ENCODE results near the gene TMEM179.

Gene TMEM179

DNA sequence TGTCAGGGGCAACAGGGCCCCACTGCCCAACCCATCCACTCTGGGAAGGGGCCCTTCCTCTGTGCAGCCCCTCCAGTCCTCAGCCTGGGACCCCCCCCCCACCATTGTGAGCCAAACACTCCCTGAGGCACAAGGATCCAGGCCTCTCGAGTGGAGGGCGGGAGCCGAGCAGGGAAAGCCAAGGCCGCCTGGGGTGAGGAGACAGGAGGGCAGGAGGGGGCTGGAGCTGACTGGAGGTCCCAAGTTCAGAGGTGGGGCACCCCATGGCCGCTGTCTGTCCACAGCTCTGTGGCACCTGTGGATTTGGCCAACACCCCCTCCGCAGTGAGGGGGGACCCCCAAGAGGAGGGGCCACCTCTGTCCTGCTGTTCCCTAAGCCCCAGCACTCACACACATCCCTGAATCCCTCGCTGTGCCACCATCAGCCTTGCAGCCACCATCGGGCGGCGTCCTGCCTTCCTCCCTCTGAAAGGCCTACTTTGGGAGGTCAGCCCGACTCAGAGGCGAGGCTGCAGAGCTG is 50.4 kb downstream of the TMEM179 start:
- DNase-seq = no peak

DNA sequence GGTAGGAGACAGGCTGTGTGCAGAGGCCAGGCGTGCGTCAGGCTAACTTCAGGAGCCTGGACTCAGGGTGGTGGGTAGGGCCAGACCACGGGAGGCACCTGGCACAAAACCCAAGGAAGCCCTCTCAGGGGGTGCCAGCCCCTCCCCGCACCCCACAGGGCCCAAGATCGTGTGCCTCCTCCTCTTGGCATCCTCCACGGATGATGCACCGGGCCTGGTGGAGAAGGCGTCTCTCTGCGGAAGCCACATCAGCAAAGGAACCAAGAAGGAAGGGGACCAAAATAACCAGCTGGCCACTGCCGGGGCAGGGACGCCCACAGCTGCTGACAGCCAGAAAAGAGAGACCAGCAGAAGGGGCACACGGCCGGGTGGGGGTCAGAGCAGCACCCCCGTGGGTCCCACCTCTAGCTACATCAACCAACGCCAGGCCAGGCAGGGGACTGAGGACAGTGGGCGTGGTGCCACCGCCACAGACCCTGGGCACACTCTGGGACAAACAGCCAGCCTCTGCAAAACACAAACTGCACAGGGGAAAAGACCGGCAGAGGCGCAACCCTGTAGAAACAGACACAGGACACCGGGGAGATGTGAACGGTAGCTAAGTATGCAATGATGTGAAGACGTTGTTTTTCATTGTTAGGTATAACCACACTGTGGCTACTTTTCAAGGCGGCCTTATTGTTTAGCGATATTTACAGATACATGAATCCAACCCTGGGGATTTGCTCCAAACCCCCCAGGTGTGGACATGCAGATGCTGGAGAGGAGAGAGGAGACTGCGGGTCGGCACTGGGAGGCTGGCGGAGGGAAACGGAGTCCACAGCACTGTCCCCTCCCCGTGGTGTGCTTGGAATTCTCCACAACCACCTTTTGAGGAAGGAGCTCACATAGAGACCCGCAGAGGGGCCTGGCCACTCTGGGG is 51.1 kb downstream of the TMEM179 start:
- no peak for DNase-seq

DNA sequence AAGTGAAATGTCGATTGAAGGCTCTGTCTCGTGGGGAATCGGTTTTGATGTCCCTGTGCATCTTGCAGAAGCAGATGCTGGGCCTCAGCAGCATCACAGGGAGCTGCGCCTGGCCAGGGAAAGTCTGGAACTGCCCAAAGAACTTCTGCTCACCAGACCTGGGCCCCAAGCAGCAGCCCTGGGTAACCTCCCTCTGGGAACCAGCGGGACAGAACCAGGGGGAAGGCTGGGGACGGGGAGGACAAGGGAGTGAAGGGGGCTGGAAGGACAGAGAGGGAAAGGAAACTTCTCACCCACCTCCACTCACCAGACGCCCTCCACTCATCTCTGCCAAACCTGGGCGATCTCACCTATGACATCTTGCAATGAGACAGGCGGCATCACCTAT is 51.8 kb downstream of the TMEM179 start:
- DNase-seq = no peak

DNA sequence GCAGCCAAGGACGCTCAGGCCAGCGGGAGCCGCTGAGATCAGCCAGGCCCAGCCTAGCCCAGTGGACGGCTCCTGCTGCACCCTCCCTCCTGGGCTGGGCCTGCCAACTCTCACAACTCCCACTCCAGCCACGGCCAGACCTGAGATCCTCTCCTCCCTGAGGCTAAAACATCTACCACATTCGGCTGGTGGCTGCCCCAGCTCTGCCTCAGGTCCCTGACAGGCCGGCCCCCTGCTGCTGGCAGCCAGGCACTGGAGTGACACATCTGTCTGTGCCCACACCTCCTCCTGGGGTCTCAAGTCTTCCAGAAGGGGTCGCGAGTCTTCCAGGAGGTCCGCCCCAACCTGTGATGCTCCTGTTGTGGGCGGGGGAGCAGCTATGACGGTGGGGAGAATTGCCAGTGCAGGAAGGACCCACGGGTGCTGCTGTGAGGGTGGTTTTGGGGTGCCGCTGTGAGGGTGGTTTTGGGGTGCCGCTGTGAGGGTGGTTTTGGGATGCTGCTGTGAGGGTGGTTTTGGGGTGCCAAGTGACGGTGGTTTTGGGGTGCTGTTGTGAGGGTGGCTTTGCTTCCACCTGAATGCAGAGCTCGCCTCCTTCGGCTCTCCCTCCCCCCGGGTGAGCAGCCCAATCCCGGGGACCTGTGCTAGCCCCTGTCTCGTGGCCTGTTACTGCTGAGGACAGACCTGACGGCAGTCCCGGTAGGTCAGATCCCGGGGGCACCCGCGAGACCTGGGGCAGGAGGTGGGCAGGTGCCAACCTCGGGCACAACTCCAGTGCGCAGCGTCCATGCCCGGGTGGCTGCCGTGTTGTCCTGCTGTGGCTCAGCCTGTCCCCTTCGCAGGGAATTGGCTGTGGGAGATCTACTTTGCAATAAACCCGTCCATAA is 52.5 kb downstream of the TMEM179 start:
- no peak for DNase-seq

DNA sequence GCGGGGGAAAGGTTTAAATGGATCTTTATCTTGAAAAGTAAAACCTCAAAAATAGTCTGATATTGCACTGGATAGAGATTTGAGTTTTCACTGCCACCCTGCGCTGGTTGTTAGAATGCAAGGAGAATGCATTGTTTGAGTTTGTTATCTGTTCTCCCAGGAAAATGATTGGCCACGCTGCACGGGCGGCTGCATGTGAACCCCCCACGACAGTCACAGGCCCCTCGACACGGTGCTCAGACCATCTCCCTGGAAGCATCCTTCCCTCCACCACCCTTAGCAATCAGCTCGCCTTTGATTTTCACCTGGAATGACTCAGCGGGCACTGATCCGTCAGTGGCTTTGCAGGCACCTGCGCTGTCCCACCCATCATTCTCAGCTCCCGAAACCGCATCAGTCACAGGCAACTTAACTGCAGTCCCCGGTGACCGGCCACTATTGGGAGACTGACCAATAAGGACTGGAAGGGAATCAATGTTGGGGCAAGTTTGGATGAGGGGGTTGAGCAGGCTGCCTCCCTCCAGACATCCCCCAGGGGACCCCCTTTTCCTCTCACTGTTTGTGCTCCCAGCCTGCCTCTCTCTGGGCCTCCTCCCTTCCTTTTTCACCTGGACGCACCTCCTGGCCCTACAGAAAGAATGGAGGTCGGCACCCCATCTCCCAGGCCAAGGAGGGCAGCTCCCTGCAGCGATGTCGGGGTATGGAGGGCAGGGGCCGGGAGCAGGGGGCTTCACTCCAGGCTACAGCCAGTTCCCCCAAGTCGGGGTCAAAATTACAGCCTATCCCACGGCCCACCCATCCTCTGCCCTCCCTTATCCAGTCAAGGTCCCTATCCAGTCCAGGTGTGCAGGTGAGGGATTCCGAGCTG is 53.5 kb downstream of the TMEM179 start:
- DNase-seq = no peak

DNA sequence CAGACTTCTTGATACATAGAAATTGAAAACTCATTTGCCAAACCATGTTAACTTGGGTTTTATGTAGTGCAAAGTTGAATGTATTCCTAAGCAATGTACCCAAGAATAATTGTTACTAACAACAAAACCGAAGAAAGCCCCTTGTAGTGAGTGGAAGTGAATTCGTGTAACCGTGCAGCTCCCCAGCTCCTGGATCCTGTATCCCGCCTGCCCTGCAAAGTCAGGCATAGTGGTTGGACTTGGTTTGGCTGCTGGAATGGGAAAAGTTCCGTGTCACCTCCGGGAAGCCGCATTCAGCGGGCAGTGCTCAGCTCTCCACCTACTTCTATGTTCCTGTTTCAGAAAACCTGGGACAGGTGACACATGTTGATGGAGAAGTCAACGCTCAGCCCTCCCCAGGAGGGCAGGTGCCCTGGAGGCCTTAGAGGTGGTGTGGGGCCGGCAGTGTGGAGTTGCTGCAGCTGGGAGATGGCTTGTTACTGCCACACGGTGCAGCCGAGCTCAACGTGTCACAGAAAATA is 54.2 kb downstream of the TMEM179 start:
- no peak for DNase-seq

DNA sequence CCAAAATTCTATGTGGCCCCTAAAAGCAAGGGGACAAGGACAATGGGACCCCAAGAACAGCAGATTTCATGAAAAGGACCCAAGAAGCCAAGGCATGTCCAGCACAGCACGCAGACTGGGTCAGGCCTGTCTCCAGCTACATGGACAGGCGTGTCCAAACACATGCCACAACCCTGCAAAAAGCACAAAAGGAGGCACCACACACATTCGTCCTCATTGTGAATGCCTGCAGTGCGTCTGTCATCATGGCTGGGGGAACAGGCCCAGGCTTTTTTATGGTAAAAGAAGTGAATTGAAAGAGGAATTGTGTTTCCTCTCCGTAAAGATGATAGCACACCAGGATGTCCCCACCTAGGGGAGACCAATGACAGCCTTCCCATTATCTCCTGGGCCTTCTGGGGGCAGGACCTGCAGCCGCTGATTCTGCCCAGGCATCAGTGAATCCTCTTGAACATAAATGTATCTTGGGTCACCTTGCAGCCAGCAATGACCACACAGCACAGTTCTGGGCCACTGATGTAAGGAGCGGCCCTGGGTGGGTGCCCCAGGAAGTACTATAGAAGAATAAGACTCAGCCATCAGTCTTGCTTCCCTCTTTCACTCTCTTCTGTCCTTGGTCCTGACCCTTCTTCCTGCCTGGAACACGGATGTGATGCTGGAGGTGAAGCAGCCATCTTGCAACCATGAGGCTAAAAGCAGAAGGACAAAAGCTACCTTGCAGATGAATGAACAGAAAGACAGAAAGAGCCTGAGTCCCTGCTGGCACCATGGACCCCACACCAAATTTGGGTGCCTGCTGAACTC is 54.8 kb downstream of the TMEM179 start:
- DNase-seq = no peak

DNA sequence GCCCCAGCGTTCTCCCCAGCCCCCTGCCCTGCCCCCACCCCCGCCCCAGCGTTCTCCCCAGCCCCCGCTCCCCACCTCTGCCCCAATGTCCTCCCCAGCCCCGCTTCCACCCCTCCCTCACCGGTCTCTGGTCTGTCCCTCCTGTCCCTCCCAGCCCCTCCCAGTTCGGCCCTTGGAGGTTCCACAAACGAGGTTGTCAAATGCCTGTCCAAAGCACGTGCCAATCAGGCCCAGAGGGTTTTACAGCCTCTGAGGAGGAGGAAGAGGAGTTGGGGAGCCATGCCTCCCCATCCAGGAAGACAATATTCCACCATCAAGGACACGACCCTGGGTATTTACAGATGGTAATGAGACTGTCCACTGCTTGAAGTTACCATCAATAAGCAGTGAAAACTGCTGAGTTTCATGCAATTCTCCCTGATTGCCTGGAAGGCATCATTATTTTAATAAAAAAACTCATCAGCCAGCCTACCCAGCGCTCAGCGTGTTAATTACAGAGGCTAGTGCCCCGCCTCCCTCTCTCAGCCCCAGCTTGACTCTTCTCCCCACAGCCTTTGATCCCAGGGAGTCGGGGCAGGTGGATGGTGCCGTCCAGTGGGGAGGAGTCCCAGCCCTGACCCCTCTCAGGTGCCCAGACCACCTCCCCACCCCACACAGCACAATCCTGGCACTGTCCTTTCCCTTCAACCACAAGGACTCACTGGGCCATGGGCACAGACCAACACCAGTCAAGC is 55.6 kb downstream of the TMEM179 start:
- DNase-seq = no peak

DNA sequence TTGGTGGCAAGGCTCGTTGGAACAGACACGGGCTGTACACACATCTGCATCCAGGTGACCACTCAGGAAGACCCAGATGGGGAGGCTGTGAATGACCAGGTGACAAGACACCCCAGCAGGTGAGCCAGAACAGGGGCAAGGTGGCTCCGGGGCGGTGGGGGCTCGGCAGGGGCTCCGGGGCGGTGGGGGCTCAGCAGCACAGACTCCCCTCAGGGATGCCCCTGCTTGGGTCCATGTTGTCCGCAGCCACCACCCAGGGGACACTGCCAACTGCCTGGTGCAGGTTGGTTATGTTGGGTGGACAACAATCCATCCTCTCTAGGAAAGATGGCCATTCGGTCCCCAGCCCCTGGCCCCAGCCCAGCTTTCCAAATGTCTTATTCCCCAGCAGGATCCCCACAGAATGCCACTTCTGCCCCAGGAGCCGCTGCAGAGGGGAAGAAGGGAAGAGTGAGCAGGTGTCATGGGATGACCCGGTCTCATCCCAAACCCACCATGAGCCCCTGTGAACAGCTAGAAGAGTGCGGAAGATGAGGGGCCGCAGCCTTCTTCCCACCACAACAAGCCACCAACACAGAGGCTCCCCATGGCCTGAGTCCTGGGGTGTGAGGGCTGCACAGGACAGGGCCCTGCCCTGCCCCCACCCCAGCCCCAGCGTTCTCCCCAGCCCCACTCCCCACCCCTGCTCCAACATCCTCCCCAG is 56.4 kb downstream of the TMEM179 start:
- no peak for DNase-seq

DNA sequence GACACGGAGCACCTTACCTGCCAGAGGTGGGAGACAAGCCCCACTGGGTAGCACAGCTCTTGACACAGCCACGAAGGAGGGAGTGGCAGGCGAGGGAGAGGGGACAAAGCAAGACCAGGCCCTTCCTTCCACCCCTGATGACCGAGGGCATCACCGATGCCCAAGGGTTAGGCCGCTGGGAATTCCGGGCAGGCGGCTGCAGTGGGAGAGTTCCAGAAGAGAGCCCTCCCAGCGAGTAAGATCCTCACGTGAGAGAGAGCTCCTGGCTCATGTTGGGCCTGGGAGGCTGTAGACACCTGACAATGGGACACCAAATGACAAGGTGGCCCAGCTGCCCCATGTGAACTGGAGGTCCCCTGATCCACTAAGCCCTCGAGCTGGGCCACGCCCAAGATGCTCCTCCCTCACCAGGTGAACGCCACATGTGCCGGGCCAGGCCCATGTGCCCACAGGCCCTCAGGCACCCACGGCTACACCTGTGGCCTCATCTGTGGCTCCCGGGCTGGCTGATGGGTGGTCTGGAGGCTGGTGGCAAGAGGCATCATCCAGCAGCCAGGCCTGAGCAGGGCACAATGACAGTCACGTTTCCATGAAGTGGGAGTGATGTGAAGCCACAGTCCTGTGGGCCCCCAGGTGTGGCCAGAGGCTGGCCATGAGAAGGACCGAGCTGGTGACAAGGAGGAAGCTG is 57.1 kb downstream of the TMEM179 start:
- DNase-seq = no peak

DNA sequence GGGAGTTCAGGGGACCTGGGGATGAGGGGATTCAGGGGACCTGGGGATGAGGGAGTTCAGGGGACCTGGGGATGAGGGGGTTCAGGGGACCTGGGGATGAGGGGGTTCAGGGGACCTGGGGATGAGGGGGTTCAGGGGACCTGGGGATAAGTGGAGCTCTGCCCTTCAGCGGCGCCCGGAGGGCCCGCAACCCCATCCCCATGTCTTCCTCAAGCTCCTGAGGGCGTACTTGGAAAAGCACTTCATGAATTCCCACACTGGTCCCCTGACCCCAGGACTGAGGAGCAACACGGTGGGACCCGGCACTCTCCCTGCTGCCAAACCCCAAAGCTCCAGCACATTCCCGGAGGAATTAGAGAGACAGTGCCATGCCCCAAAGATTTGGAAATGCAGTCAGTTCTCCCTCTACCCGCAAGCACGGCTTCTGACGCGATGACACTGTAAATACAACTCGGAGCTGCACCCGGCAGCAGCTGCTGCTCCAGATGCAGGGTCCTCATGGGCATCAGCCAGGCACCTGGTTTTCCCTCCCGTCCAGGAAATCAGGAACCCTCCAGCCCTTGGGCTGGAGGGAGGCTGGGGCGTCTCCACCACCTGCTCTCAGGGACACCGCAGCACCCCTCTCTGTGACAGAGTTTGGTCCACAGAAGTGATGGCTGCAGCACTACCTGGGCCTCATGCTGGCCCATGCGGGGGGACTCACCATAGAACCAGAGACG is 57.8 kb downstream of the TMEM179 start:
- DNase-seq = no peak

DNA sequence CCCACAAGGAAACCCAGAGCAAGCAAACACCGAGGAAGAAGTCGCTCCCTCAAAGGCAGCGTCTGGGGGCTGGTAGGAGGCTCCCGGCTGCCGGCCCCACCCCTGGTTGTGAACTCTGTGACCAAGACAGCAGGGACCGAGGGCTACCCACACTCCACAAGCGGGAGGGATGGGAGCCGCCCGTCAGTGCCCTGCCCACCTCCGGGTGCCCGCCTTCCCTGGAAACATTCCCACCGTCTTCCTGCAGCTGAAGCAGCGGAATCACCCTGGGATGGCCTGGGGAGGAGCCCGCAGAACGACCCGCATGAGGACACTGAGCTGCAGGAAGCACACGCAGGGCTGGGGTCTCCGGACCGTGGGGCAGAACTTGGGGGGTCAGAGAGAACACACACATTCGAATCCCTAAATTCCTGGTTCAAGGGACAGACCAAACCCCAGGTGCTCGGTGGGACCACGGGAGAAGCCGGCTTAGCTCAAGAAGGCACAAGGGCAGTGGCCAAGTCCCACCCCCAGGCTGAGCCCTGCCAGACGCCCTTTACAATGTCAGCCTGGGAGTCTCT is 58.5 kb downstream of the TMEM179 start:
- DNase-seq = no peak

DNA sequence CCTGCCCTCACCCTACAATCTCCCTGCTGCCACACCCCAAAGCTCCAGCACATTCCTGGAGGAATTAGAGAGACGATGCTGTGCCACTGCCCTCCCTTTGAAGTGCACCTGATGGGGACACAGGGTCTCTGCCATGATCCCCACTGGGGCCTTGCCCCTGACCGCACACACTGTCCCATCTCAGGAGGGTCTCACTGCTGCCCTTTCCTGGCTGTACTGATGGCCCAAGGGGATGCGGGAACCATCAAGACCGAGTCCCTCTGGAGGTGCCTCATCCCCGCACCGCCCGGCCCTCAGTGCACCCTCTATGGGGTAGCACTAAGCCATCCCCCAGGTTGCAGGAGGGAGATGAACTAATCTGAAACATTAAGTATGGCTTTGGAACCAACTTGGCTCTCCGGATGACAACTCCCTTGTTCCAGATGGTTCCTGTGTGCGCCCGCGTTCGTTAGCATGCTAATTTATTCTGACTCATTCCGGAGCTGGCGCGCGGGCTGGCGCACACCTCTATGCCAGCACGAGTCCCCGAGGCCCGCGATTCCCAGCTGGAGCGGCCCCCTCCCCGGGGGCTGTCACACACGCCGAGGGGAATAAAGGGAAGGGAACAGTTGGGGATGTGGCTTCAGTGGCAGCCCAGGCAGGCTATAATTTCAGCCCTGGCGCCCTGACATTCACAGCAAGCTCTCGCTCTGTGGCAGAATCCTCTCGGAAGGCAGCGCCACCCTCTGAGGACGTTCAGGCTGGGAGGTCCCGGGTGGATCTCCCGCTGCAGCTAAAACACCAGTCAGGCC is 59.2 kb downstream of the TMEM179 start:
- no peak for DNase-seq

DNA sequence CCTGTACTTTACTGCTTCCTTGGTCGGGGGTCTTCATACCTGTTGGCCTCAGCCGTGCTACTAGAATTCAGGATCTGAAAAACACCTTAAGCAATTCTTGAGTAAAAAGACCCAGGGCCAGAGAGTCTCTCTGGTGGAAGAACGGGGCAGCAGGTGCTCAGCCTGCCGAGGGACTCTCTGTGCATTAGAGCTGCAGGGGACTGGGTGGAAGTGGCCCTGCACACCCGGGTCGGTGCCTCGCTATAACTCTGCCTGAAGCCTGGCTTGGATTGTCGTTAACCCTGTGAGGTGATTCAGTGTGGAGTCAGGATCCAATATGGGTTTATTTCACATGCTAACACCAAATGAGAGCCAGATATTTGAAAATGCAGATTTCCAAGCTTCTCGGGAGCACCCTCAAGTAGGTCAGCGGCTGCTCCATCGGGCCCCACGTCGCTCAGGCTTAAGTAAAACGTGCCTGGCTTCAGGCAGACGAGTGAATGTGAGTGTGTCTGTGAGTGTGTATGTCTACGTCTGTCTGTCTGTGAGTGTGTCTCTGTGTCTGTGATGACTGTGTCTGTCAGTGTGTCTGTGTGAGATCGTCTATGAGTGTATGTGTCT is 60.1 kb downstream of the TMEM179 start:
- no peak for DNase-seq

DNA sequence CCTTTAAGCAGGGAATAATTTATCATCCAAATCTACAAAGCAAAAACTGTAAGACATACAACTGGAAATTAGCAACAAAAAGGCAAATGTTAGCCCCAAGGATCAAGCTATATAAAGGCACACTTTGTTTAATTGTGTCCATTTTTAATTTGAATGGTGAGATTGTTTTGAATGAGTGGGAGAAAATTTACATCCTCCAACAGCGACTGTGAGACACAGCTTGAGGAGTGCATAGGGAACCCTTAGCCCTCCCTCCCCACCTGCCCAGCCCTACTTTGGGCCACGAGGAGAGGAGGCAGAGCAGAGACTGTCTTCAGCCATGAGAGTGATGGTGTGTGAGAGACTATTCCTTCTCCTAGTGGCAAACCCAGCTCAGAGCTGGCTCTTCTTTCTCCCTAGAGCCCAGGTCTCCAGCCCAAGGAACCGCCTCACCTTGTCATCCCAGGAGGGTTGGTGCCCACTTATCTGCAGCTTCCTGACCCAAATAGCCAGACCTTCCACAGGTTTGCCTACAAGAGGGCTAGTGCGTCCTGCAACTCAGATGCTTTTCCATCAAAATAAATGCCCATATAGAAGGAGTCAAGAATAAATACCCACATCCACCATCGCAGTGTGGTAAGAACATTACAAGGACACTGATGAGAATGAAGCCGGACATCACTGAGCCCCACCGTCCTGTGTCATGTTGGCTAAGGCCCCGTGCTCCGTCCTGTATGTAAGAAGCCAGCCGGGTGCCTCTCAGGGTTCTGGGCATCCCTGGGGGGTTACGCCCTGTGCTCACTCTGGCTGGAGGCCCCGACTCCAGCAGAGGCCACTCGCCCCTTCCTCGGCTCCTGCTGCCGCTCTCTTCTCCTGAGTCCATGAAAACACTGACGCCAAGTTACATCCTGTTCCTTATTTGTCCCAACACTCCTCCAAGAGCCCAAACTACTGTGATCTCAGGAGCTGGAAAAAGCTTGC is 61.4 kb downstream of the TMEM179 start:
- no peak for DNase-seq

DNA sequence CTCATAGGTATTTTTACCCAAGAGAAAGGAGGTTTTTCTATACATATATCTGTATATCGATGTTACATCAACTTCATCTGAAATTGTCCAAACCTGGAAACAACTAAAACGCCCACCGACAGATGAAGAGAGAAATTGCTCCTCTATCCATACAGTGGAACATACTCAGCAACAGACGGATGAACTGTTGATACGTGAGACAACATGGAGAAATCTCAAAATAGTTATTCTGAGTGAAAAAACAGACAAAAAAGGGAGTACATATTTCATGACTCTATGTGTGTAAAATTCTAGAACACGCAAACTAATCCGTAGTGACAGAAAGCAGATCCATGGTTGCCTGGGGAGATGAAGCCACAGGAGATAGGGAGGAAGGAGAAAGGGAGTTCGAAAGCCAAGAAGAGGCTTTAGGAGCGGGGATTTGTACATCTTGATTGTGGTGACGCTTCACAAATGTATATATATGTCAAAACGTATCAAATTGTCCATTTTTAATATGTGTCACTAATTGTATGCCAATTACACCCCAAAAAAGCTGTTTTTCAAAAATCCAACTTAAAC is 62.6 kb downstream of the TMEM179 start:
- no peak for DNase-seq

All from CD4-positive, alpha-beta T cell treated with Interferon gamma for 1 hour (primary cell).